Measurements from ENCODE around the gene NXPH3. TPM values are rescaled to one million over a fixed set of nuclear protein-coding genes. Genes with fewer than 3 reads are reported as not detected.

Gene NXPH3
- total and polyA plus RNA-seq, 10 of the 15 experiments (the other 5 are each of a cell fraction or from before 2014, with no cell fraction given): 0.08 to 0.35 (median 0.12) TPM; not detected in 2

DNA sequence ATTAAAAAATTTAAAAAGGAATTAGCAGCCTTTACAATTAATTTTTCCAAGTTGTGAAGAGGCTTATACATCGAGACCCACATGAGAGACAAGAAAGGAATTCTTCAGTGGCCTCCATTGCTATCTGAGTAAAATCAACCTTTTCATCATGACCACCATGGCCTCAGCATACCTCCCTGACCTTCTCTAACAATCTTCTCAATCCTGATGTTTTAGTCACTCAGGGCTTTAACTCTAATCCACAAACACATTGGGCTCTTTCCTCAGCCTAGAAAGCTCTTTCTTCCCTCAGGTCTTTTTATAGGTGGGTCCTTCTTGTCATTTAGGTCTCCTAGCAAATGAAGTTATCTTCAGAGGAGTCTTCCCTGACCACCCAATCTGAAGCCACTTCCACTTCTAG, 55.8 kb downstream of the NXPH3 start (continued):
- TF ChIP-seq PAX8 (IDR thresholded peaks at IDR 0.05): no peak
- TF ChIP-seq, protein P1, sequence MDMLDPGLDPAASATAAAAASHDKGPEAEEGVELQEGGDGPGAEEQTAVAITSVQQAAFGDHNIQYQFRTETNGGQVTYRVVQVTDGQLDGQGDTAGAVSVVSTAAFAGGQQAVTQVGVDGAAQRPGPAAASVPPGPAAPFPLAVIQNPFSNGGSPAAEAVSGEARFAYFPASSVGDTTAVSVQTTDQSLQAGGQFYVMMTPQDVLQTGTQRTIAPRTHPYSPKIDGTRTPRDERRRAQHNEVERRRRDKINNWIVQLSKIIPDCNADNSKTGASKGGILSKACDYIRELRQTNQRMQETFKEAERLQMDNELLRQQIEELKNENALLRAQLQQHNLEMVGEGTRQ (IDR thresholded peaks at IDR 0.05; ENCODE audit: borderline replicate concordance, low read depth, low read length): no peak
- TF ChIP-seq EED (IDR thresholded peaks at IDR 0.05; ENCODE audit: low read depth): no peak
- TF ChIP-seq, protein P2, sequence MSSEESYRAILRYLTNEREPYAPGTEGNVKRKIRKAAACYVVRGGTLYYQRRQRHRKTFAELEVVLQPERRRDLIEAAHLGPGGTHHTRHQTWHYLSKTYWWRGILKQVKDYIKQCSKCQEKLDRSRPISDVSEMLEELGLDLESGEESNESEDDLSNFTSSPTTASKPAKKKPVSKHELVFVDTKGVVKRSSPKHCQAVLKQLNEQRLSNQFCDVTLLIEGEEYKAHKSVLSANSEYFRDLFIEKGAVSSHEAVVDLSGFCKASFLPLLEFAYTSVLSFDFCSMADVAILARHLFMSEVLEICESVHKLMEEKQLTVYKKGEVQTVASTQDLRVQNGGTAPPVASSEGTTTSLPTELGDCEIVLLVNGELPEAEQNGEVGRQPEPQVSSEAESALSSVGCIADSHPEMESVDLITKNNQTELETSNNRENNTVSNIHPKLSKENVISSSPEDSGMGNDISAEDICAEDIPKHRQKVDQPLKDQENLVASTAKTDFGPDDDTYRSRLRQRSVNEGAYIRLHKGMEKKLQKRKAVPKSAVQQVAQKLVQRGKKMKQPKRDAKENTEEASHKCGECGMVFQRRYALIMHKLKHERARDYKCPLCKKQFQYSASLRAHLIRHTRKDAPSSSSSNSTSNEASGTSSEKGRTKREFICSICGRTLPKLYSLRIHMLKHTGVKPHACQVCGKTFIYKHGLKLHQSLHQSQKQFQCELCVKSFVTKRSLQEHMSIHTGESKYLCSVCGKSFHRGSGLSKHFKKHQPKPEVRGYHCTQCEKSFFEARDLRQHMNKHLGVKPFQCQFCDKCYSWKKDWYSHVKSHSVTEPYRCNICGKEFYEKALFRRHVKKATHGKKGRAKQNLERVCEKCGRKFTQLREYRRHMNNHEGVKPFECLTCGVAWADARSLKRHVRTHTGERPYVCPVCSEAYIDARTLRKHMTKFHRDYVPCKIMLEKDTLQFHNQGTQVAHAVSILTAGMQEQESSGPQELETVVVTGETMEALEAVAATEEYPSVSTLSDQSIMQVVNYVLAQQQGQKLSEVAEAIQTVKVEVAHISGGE (CRISPR knock-in tag; IDR thresholded peaks at IDR 0.05): no peak
- no peak for TF ChIP-seq ZNF24 (IDR thresholded peaks at IDR 0.05)
- no peak for TF ChIP-seq ETV6 (conservative IDR thresholded peaks at IDR 0.05 in 1 of 2, IDR thresholded peaks at IDR 0.05 in 1 of 2; ENCODE audit: borderline replicate concordance in 1 of 2, low read depth in 1 of 2)
- no peak for TF ChIP-seq WRNIP1 (IDR thresholded peaks at IDR 0.05; ENCODE audit: borderline replicate concordance, low read depth, low read length)
- TF ChIP-seq BACH1 (IDR thresholded peaks at IDR 0.05; ENCODE audit: borderline replicate concordance): no peak

Other genes with a start within 250 kb of the NXPH3 start
- gene ZNF652, start 213.6 kb upstream of the NXPH3 start, total RNA-seq (2014; rRNA removed): 7.7 and 9.0 TPM in 2 replicates
- gene ZNF652, start 213.6 kb upstream of the NXPH3 start, total RNA-seq (2014; rRNA removed; fragmentation: Illumina TruSeq; extraction: Trizol): 11.4 TPM in 2 replicates
- 10.1 and 10.9 TPM in 2 replicates for gene ZNF652, start 213.6 kb upstream of the NXPH3 start, total RNA-seq (2021)
- 13.1 and 15.3 TPM in 2 replicates for gene ZNF652, start 213.6 kb upstream of the NXPH3 start, polyA plus RNA-seq (2011; rRNA removed)
- gene ZNF652, start 213.6 kb upstream of the NXPH3 start, polyA plus RNA-seq (2014; fragmentation: Illumina TruSeq; extraction: Trizol): 4.3 and 5.5 TPM in 2 replicates
- gene ZNF652, start 213.6 kb upstream of the NXPH3 start, polyA plus RNA-seq (2014; fragmentation: Nextera tagmentation; extraction: Ambion mirVana): 1 to 10 TPM; 3.5 to 5.4 TPM
- 3.4 and 4.5 TPM in 2 replicates for gene ZNF652, start 213.6 kb upstream of the NXPH3 start, polyA plus RNA-seq (2014; rRNA removed)
- gene ZNF652, start 213.6 kb upstream of the NXPH3 start, polyA plus RNA-seq (2016; fragmentation: Nextera tagmentation; extraction: Ambion mirVana): 10 to 100 TPM in 1 of 2 experiments, 1 to 10 TPM in 1; 9.6 to 10.2 TPM
- 185 and 191 TPM in 2 replicates for gene PHB1, start 161.0 kb upstream of the NXPH3 start, total RNA-seq (2014; rRNA removed)
- gene PHB1, start 161.0 kb upstream of the NXPH3 start, total RNA-seq (2014; rRNA removed; fragmentation: Illumina TruSeq; extraction: Trizol): 156 and 172 TPM in 2 replicates
- 281 and 286 TPM in 2 replicates for gene PHB1, start 161.0 kb upstream of the NXPH3 start, total RNA-seq (2021)
- 326 and 466 TPM in 2 replicates for gene PHB1, start 161.0 kb upstream of the NXPH3 start, polyA plus RNA-seq (2011; rRNA removed)
- gene PHB1, start 161.0 kb upstream of the NXPH3 start, polyA plus RNA-seq (2014; fragmentation: Illumina TruSeq; extraction: Trizol): 259 and 350 TPM in 2 replicates
- gene PHB1, start 161.0 kb upstream of the NXPH3 start, polyA plus RNA-seq (2014; fragmentation: Nextera tagmentation; extraction: Ambion mirVana): 100 to 1,000 TPM; 117 to 154 TPM
- 209 and 221 TPM in 2 replicates for gene PHB1, start 161.0 kb upstream of the NXPH3 start, polyA plus RNA-seq (2014; rRNA removed)
- 100 to 1,000 TPM; 397 to 430 TPM for gene PHB1, start 161.0 kb upstream of the NXPH3 start, polyA plus RNA-seq (2016; fragmentation: Nextera tagmentation; extraction: Ambion mirVana)
- 0.11 TPM in 2 replicates for gene NGFR, start 80.6 kb upstream of the NXPH3 start, total RNA-seq (2014; rRNA removed)
- 0.05 and 0.09 TPM in 2 replicates for gene NGFR, start 80.6 kb upstream of the NXPH3 start, total RNA-seq (2014; rRNA removed; fragmentation: Illumina TruSeq; extraction: Trizol)
- gene NGFR, start 80.6 kb upstream of the NXPH3 start, total RNA-seq (2021): 0.08 and 0.21 TPM in 2 replicates
- gene NGFR, start 80.6 kb upstream of the NXPH3 start, polyA plus RNA-seq (2011; rRNA removed): 0.07 TPM in 1 of 2 replicates, not detected in the other
- 0.07 and 0.10 TPM in 2 replicates for gene NGFR, start 80.6 kb upstream of the NXPH3 start, polyA plus RNA-seq (2014; fragmentation: Illumina TruSeq; extraction: Trizol)
- gene NGFR, start 80.6 kb upstream of the NXPH3 start, polyA plus RNA-seq (2014; fragmentation: Nextera tagmentation; extraction: Ambion mirVana): under 1 TPM in 1 of 2 experiments, not detected in 1; 0.05 TPM
- 0.09 and 0.15 TPM in 2 replicates for gene NGFR, start 80.6 kb upstream of the NXPH3 start, polyA plus RNA-seq (2014; rRNA removed)
- gene NGFR, start 80.6 kb upstream of the NXPH3 start, polyA plus RNA-seq (2016; fragmentation: Nextera tagmentation; extraction: Ambion mirVana): under 1 TPM; 0.05 to 0.28 TPM
- gene SPOP, start 102.2 kb downstream of the NXPH3 start, total RNA-seq (2014; rRNA removed): 56.7 and 64.0 TPM in 2 replicates
- gene SPOP, start 102.2 kb downstream of the NXPH3 start, total RNA-seq (2014; rRNA removed; fragmentation: Illumina TruSeq; extraction: Trizol): 39.5 and 39.9 TPM in 2 replicates
- gene SPOP, start 102.2 kb downstream of the NXPH3 start, total RNA-seq (2021): 45.8 and 50.1 TPM in 2 replicates
- 55.8 and 80.4 TPM in 2 replicates for gene SPOP, start 102.2 kb downstream of the NXPH3 start, polyA plus RNA-seq (2011; rRNA removed)
- 41.6 and 45.4 TPM in 2 replicates for gene SPOP, start 102.2 kb downstream of the NXPH3 start, polyA plus RNA-seq (2014; fragmentation: Illumina TruSeq; extraction: Trizol)
- 10 to 100 TPM; 35.1 to 39.0 TPM for gene SPOP, start 102.2 kb downstream of the NXPH3 start, polyA plus RNA-seq (2014; fragmentation: Nextera tagmentation; extraction: Ambion mirVana)
- gene SPOP, start 102.2 kb downstream of the NXPH3 start, polyA plus RNA-seq (2014; rRNA removed): 34.5 and 43.7 TPM in 2 replicates
- gene SPOP, start 102.2 kb downstream of the NXPH3 start, polyA plus RNA-seq (2016; fragmentation: Nextera tagmentation; extraction: Ambion mirVana): 10 to 100 TPM; 65.9 to 76.3 TPM
- 54.8 and 61.1 TPM in 2 replicates for gene SLC35B1, start 132.1 kb downstream of the NXPH3 start, total RNA-seq (2014; rRNA removed)
- 42.4 and 43.3 TPM in 2 replicates for gene SLC35B1, start 132.1 kb downstream of the NXPH3 start, total RNA-seq (2014; rRNA removed; fragmentation: Illumina TruSeq; extraction: Trizol)
- 39.5 and 46.2 TPM in 2 replicates for gene SLC35B1, start 132.1 kb downstream of the NXPH3 start, total RNA-seq (2021)
- 34.4 and 55.3 TPM in 2 replicates for gene SLC35B1, start 132.1 kb downstream of the NXPH3 start, polyA plus RNA-seq (2011; rRNA removed)
- 51.9 and 58.0 TPM in 2 replicates for gene SLC35B1, start 132.1 kb downstream of the NXPH3 start, polyA plus RNA-seq (2014; fragmentation: Illumina TruSeq; extraction: Trizol)
- gene SLC35B1, start 132.1 kb downstream of the NXPH3 start, polyA plus RNA-seq (2014; fragmentation: Nextera tagmentation; extraction: Ambion mirVana): 10 to 100 TPM; 40.0 to 44.4 TPM
- gene SLC35B1, start 132.1 kb downstream of the NXPH3 start, polyA plus RNA-seq (2014; rRNA removed): 48.1 and 51.3 TPM in 2 replicates
- 100 to 1,000 TPM; 106 to 113 TPM for gene SLC35B1, start 132.1 kb downstream of the NXPH3 start, polyA plus RNA-seq (2016; fragmentation: Nextera tagmentation; extraction: Ambion mirVana)
- 16.8 and 21.3 TPM in 2 replicates for gene FAM117A, start 188.3 kb downstream of the NXPH3 start, total RNA-seq (2014; rRNA removed)
- 10.9 and 11.9 TPM in 2 replicates for gene FAM117A, start 188.3 kb downstream of the NXPH3 start, total RNA-seq (2014; rRNA removed; fragmentation: Illumina TruSeq; extraction: Trizol)
- gene FAM117A, start 188.3 kb downstream of the NXPH3 start, total RNA-seq (2021): 21.2 and 24.8 TPM in 2 replicates
- gene FAM117A, start 188.3 kb downstream of the NXPH3 start, polyA plus RNA-seq (2011; rRNA removed): 9.3 and 17.5 TPM in 2 replicates
- gene FAM117A, start 188.3 kb downstream of the NXPH3 start, polyA plus RNA-seq (2014; fragmentation: Illumina TruSeq; extraction: Trizol): 15.4 and 24.6 TPM in 2 replicates
- 1 to 10 TPM; 2.1 to 3.3 TPM for gene FAM117A, start 188.3 kb downstream of the NXPH3 start, polyA plus RNA-seq (2014; fragmentation: Nextera tagmentation; extraction: Ambion mirVana)
- gene FAM117A, start 188.3 kb downstream of the NXPH3 start, polyA plus RNA-seq (2014; rRNA removed): 24.5 and 25.8 TPM in 2 replicates
- 10 to 100 TPM; 18.7 to 29.6 TPM for gene FAM117A, start 188.3 kb downstream of the NXPH3 start, polyA plus RNA-seq (2016; fragmentation: Nextera tagmentation; extraction: Ambion mirVana)
- 19.5 and 26.1 TPM in 2 replicates for gene KAT7, start 212.8 kb downstream of the NXPH3 start, total RNA-seq (2014; rRNA removed)
- 26.1 and 28.4 TPM in 2 replicates for gene KAT7, start 212.8 kb downstream of the NXPH3 start, total RNA-seq (2014; rRNA removed; fragmentation: Illumina TruSeq; extraction: Trizol)
- gene KAT7, start 212.8 kb downstream of the NXPH3 start, total RNA-seq (2021): 40.1 and 45.8 TPM in 2 replicates
- gene KAT7, start 212.8 kb downstream of the NXPH3 start, polyA plus RNA-seq (2011; rRNA removed): 20.5 and 24.2 TPM in 2 replicates
- 30.6 and 40.2 TPM in 2 replicates for gene KAT7, start 212.8 kb downstream of the NXPH3 start, polyA plus RNA-seq (2014; fragmentation: Illumina TruSeq; extraction: Trizol)
- gene KAT7, start 212.8 kb downstream of the NXPH3 start, polyA plus RNA-seq (2014; fragmentation: Nextera tagmentation; extraction: Ambion mirVana): 1 to 10 TPM; 6.6 to 8.7 TPM
- 15.9 and 19.9 TPM in 2 replicates for gene KAT7, start 212.8 kb downstream of the NXPH3 start, polyA plus RNA-seq (2014; rRNA removed)
- gene KAT7, start 212.8 kb downstream of the NXPH3 start, polyA plus RNA-seq (2016; fragmentation: Nextera tagmentation; extraction: Ambion mirVana): 10 to 100 TPM; 41.2 to 44.5 TPM

All from GM12878 (cell line).